GM21786 (cell line): Measurements from ENCODE around the gene TMC7.
"Not testable (repeated sequence)": the region's sequence is repeated elsewhere in the genome, so short reads cannot be mapped to it uniquely, and the experiment has no call there.

Experiments used
- ATAC-seq: cut with Tn5 transposase; IDR thresholded peaks from one replicate; pipeline ENCODE4 v1.9.1; 2021; ENCODE audit not compliant: unreplicated experiment

The TMC7 gene

DNA sequence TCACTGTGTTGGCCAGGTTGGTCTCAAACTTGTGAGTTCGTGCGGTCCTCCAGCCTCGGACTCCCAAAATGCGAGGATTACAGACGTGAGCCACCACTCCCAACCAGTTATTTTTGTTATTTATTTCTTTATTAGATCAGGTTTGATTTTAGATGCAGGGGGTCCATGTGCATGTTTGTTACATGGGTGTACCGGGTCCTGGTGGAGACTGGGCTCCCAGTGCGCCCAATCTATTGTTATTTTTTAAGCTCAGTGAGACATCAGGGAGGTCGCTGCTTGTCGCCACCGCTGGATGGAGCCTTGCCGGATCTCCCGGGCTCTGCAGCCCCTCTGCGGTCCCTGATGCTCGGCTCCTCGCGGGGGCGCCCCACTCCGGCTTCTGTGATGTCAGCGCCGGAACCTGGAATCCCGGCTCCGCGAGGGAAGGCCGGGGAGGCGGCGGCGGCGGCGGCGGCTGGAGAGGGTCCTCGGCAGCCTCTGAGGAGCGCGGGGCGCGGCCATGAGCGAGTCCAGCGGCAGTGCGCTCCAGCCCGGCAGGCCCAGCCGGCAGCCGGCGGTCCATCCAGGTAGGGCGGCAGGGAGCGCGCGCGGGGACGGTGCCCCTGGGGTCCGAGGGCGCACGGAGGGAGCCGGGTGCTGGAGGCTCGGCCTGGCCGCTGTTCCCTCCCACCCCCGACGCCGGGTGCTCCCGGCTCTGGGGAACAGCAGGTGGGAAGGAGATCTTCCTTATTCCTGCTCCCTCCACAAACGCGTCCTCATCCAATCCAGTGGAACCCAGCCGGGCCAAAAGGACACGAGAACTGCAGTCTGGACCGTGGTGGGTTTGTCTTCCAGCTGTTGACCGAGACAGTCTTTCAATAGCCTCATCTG, at the start of gene TMC7:
TSS of gene TMC7 (plus strand) at position 370 of the 870 bp plus-strand sequence. CDS start at position 500, 130 bp downstream.
- no peak for ATAC-seq

DNA sequence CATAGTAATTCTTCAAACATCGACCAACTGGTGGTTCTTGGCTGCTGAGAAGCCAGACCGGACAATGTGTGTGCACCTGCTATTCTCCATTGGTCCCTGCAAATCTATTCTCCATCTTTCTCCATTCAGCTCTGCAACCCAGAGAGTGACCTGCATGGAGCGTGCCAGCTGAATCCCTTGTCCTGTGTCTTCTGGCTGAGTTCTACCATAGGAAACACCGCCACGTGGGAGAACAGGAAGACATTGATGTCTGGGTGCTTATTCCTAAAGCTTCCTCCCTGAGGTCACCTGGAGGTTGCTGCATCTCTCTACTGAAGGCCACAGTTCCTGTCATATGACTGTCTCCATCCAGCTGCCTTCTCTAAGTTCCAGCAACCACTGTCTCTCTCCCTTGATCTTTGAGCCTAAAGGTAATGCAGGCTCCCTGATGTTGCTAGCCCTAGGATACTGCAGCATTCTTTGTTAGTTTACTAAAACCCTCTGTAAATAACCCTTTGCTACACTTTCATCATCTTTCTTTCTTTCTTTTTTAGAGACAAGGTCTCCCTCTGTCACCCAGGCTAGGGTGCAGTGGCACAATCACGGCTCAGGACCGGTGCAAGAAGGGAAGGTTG, 46.9 kb upstream of the TMC7 start:
- ATAC-seq = no peak

DNA sequence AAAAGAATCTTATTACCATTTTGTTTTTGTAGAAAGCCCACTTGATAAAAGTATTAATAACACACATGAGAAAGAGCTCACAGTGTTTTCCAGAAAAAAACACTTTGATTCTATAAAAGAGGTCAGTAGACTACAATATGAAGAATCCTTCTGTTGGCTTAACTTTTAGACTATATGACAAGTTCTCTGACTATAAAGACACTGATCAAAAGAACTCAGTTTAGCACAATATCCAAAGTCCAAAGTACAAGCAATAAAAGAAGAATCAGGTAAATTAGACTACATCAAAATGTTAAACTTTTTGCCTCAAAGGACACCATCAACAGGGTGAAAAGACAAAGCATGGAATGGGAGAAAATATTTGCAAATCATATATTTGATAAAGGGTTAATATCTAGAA, 46.3 kb upstream of the TMC7 start:
- no peak for ATAC-seq

DNA sequence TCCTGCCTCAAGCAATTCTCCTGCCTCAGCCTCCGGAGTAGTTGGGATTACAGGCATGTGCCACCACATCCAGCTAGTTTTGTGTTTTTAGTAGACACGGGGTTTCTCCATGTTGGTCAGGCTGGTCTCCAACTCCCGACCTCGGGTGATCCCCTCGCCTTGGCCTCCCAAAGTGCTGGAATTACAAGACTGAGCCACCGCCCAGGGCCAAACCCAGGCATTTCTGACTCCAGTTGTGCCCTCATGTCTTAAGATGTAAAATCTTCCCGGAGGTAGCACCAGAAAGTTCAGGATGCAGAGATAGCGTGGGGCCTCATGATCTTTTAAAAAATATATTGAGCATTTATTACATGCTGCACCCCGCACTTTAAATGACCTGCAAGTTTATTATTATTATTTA, 44.7 kb upstream of the TMC7 start:
- no peak for ATAC-seq

DNA sequence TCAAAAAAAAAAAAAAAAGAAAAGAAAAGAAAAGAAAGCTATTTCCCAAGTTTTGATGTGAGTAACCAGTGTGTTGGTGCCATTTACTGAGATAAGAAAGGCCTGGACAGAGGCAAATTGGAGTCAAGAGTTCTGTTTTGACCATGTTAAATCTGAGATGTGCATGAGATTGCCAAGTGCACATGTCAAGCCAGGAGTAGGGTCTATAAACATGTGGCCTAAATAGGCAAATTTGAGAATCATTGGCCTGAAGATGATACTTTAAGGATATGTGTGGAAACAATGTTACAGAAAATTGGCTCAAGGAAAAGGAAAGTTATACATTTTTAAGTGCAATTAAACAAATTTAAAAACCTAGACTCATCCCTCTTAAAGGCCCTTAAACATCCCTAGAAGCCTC, 42.3 kb upstream of the TMC7 start:
- ATAC-seq = no peak

DNA sequence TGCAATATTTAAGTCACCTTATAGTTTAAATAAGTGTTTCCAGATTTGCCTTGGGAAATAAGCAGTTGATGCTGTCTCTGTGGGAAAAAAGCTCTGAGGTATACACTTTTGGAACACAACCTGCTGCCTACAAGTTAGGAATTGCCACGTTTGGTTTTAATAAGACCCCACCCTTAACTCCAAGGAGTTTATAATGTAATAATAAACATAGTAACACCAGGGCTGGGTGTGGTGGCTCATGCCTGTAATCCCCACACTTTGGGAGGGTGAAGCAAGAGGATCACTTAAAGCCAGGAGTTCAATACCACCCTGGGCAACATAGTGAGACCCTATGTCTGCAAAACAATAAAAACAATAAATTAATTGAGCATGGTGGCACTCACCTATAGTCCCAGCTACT, 41.7 kb upstream of the TMC7 start:
- no peak for ATAC-seq

DNA sequence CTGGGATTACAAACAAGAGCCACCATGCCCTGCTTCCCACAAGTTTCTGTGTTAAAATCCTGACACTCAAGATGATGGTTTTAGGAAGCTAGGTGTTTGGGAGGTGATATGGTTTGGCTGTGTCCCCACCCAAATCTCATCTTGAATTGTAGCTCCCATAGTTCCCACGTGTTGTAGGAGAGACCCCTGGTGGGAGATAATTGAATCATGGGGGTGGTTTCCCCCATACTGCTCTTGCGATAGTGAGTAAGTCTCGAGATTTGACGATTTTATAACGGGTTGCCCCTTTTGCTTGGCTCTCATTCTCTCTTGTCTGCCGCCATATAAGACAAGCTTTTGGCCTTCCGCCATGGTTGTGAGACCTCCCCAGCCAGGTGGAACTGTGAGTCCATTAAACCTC, 40.3 kb upstream of the TMC7 start:
- ATAC-seq = no peak

DNA sequence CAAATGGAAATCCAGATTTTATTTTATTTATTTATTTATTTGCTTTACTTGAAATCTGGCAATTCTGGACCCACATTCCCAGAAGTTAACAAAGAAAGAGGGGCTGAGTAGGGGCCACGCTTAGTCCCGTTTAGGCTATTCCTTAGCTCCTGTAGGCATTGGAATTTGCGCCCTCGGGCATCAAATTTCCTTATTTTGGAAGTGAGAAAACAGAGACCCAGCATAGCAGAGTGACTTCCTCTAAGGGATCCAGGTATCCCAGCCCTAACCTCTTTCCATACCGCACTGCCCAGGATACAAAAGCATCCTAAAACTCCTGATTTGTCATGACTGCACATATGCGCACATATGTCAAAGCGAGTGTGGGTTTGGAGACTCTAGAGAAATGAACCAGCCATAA, 38.5 kb upstream of the TMC7 start:
- no peak for ATAC-seq

DNA sequence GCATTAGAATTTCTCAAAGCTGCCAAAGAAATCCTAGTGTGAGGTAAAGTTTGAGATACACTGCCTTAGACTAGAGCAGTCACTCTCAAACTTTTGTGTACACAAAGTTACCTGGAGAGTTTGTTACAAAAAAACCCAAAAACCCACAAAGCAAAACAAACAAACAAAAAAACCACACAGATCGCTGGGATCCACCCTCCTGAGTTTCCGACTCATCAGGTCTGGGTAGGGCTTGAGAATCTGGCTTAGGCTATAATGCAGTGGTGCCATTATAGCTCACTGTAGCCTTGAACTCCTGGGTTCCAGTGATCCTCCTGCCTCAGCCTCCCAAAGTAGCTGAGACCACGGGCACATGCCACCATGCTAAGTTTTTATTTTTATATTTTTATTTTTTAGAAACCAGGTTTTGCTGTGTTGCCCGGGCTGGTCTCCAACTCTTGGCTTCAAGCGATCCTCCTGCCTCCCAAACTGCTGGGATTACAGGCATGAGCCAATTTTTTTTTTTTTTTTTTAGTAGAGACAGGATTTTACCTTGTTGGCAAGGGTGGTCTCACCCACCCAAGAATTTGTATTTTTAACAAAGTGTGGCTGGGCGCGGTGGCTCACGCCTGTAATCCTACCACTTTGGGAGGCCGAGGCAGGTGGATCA, 35.2 kb upstream of the TMC7 start:
- no peak for ATAC-seq

DNA sequence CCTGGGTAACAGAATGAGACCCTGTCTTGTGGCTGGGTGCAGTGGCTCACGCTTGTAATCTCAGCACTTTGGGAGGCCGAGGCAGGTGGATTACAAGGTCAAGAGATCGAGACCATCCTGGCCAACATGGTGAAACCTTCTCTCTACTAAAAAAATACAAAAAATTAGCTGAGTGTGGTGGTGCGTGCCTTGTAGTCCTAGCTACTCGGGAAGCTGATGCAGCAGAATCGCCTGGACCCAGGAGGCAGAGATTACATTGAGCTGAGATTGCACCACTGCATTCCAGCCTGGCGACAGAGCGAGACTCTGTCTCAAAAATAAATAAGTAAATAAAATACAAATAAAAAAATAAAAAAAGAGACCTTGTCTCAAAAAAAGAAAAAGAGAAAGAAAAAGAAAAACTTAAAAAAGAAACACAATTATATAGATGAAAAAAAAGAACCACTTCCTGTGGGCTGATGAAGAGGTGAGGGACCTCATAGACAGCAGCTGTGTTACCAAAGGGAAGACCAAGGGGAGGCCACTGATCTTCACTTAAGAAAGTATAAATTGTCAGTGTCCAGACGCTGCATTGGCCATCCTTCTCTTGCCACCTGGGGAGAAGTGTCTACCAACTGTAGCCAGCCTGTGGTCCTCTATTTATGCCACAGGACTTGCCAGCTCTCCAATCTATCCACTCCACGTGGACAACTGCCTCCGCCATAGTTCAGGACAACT, 33.1 kb upstream of the TMC7 start:
- no peak for ATAC-seq

DNA sequence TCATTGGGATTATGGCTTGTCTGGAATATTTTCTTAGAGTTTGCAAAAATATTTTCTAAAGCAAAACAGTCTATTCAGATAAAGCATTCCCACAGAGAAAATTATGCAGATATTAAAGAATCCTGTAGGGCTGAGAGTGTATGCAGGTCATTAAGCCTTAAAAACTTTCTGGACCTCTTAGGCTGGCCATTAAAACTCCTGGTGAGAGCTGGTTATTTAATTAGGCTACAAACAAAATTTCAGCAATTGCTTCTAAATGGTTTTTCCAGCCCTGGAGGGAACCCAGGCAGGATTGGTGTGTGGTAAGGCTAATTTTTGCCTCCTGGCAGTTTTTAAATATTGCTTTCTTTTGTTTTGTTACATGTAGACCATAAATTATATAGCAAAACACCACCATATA, 30.2 kb upstream of the TMC7 start:
- no peak for ATAC-seq

DNA sequence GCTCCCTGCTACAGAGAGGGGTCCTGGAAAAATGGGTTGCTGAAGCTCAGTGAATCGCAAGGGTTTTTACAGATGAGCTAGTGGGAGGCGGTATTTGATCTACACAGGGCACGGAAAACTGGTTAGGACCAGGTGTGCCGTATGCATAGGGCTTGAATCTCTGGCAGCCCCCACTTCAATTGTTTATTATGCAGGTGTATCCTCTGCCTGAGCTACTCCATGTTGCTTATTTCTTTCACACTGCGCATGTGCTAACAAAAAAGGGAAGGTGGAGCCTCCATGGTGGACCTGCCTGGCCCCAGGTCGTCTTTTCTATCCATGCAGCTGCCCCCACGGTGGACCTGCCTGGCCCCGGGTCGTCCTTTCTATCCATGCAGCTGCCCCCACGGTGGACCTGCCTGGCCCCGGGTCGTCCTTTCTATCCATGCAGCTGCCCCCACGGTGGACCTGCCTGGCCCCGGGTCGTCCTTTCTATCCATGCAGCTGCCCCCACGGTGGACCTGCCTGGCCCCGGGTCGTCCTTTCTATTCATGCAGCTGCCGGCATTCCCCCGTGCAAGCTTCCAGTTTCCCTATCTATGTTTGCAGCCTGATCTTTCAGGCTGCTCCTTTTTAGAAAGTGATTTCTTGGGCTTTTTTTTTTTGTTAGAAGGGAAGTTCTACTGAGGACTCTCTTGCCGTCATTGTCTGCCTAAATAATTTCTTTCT, 27.7 kb upstream of the TMC7 start:
- ATAC-seq = not testable (repeated sequence)

DNA sequence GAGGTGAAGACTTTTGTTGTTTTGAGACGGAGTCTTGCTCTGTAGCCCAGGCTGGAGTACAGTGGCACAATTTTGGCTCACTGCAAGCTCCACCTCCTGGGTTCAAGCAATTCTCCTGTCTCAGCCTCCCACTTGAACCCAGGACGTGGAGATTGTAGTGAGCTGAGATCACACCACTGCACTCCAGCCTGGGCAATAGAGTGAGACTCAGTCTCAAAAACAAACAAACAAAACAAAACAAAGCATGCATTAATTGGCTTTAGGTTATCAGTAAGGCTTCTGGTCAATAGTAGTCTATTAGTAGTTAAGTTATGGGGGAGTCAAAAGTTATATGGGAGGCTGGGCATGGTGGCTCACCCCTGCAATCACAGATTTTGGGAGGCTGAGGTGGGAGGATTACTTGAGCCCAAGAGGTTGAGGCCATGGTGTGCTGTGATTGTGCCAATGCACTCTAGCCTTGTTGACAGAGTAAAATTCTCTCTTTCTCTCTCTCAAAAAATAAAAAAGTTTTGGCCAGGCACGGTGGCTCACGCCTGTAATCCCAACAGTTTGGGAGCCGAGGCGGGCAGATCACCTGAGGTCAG, 27.0 kb upstream of the TMC7 start:
- ATAC-seq = not testable (repeated sequence)

DNA sequence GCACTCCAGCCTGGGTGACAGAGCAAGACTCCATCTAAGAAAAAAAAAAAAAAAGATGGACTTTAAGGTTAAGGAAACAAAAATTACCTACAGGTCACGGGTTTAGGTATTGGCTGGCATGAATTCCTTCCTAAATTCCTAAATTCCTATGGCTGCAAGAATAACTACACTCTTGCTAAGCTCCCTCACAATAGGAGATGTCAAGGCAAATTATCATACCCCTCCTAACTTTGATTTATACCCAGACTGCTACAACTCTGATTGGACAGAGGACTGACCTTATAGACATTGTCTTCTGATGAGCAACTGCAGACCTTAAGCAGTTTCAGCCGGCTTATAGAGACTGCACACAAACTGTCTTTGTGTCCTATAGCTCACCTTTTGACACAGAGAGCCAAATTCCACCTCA, 25.1 kb upstream of the TMC7 start:
- no peak for ATAC-seq

DNA sequence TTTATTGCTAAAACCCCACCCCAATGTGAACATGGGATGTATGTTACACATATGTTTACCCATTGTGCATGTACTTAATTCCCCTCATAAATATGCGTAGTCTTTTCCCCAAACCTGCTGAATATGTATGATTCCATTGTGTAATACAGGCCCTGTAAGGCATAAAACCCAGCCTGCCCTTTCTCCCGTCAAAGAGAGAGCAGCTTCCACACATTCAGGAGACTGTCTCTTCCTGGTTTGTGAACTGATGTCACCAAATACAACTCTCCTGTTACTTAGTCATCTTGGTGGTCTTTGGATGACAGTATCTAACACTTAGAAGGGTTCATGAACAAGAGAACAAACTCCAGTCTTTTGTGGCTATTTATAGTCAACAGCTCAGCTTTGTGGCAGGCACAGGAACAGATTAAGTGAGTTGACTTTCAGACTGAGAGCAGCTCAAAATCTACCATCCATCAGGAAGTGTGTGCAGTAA, 24.7 kb upstream of the TMC7 start:
- no peak for ATAC-seq

DNA sequence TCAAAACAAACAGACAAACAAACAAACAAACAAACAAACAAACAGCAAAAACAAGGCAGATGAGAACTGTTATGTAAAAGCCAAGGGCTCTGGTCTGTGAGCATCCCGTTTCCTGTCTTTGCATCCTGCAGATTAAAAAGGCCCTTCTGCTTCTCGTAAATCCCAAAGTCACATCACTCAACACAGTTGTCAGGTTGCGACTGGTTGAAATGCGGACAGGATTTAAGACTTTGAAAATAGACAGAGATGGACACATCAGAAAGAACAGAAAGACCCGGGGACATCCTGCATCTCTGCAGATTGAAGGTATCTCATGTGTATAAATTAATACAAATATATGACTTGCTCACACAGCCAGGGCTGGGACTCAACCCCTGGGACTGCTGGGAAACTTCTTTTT, 18.2 kb upstream of the TMC7 start:
- no peak for ATAC-seq

DNA sequence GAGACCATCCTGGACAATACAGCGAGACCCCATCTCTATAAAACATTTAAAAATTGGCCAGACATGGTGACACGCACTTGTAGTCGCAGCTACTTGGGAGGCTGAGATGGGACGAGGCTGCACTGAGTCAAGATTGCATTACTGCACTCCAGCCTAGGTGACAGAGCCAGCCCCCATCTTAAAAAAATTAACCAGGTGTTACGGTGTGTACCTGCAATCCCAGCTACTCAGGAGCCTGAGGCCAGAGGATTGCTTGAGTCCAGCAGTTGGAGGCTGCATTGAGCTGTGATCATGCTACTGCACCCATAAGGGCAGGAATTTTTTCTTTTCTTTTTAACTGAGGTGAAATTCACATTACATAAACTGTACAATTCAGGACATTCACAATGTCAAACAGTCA, 16.9 kb upstream of the TMC7 start:
- no peak for ATAC-seq

DNA sequence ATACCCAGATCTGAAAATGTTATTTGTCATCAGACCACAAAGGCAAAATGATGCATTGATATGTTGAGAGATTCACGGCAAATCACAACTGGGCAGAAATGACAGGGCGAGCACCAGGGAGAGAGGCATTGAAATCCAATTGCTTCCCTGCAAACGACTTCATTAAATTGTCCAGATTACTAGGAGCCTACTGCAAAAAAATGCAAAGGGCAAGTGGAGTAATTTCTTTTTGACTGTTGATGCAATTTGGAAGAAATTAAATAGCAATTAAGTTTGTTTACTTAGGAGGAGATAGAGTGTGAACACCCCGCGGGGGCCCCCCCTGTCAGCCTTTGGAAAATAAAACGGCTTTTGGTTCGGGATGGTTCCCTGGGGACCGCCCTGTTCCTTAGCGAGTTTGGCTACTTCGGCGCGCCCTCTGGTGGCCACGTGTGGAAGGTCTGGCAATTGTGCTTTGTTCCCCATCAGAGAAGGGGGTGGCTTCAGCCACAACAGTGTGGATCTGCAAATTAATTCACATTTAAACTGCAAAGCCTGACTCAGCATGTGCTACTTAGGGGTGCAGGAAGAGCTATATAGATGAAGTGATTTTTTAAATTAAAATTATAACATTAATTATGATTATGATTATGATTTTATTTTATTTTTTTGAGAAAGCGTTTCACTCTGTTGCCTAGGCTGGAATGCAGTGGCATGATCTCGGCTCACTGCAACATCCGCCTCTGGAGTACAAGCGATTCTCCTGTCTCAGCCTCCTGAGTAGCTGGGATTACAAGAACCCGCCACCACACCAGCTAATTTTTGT, 14.5 kb upstream of the TMC7 start:
- no peak for ATAC-seq

DNA sequence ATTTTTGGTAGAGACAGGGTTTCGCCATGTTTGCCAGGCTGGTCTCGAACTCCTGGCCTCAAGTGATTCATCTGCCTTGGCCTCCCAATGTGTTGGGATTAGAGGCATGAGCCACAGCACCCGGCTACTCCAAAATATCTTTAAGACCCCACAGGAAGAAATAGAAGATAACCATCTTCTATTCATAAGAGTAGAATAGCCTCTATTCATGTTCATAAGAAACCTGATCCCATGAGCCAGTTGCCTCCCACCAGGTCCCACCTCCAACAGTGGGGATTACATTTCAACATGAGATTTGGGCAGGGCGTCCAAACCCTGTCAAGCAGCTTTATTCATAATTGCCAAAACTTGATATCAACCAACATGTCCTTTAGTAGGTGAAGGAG, 13.9 kb upstream of the TMC7 start:
- ATAC-seq = no peak

DNA sequence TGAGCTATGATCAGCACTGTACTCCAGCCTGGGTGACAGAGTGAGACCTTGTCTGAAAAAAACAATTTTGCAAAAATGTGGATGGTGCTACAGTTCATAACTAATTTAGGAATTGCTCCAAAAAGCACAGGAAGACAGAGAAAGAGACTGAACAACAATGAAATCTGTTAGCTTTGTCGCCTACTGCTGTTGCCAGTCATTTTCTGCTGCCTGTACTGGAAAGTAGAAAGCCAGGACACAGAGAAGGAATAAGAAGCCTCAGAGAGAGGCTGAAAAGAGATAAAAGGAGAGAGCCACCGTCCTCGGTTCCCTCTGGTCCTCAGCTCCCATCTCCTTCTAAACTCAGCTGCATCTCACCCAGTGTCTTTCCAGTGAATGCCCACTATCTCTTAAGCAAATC, 8.6 kb upstream of the TMC7 start:
- no peak for ATAC-seq
